H9 (cell line): ENCODE data around the gene CSNK1A1. TPM values are rescaled to one million over a fixed set of nuclear protein-coding genes. Genes with fewer than 3 reads are reported as not detected.
A peak's percentile ranks its signal among the peaks of the same experiment; 100 is the strongest.

ENCODE experiments used
- DNase-seq: peaks from one replicate; pipeline ENCODE4 v3.0.0-alpha.2; 2017
- H2AFZ ChIP-seq: one replicate; pipeline ENCODE4 v1.6.1; 2013; ENCODE audit warnings: mild to moderate bottlenecking, low read length, control low read depth, moderate library complexity
- H2AK5ac ChIP-seq: 2 replicates; pipeline ENCODE4 v1.6.1; 2013; ENCODE audit warnings: low read length, control low read depth, mixed read lengths; ENCODE audit not compliant: insufficient read length
- H2BK120ac ChIP-seq: one replicate; pipeline ENCODE4 v1.6.1; 2013; ENCODE audit warnings: low read depth, mild to moderate bottlenecking, low read length, control low read depth, inconsistent platforms; ENCODE audit not compliant: poor library complexity, severe bottlenecking
- H2BK12ac ChIP-seq: 2 replicates; pipeline ENCODE4 v1.6.1; 2013; ENCODE audit warnings: low read length, control low read depth, mixed read lengths, low read depth; ENCODE audit not compliant: insufficient read length
- H2BK15ac ChIP-seq: 2 replicates; pipeline ENCODE4 v1.6.1; 2013; ENCODE audit warnings: low read depth, low read length, control low read depth
- H2BK20ac ChIP-seq: one replicate; pipeline ENCODE4 v1.6.1; 2013; ENCODE audit warnings: low read depth, mild to moderate bottlenecking, low read length, control low read depth, inconsistent platforms; ENCODE audit not compliant: poor library complexity, severe bottlenecking
- H2BK5ac ChIP-seq: 2 replicates; pipeline ENCODE4 v1.6.1; 2013; ENCODE audit warnings: low read length, control low read depth, mixed read lengths; ENCODE audit not compliant: insufficient read length
- H3K14ac ChIP-seq: 2 replicates; pipeline ENCODE4 v1.6.1; 2013; ENCODE audit warnings: low read length, control low read depth; ENCODE audit not compliant: insufficient read depth
- H3K18ac ChIP-seq: 2 replicates; pipeline ENCODE4 v1.6.1; 2013; ENCODE audit warnings: low read depth, mild to moderate bottlenecking, mixed read lengths, low read length, control low read depth; ENCODE audit not compliant: insufficient read length
- H3K23ac ChIP-seq: 2 replicates; pipeline ENCODE4 v1.6.1; 2013; ENCODE audit warnings: low read length, control low read depth, mixed read lengths, low read depth; ENCODE audit not compliant: insufficient read length
- H3K23me2 ChIP-seq: 2 replicates; pipeline ENCODE4 v1.6.1; 2013; ENCODE audit warnings: low read depth, mild to moderate bottlenecking, mixed read lengths, low read length, control low read depth; ENCODE audit not compliant: insufficient read length, poor library complexity, severe bottlenecking
- H3K27ac ChIP-seq: 2 replicates; pipeline ENCODE4 v1.5.1; 2013; ENCODE audit warnings: low read length, control low read depth, mixed read lengths, low read depth; ENCODE audit not compliant: insufficient read length
- H3K27me3 ChIP-seq: 2 replicates; pipeline ENCODE4 v1.6.1; 2013; ENCODE audit warnings: low read length, control low read depth, inconsistent platforms; ENCODE audit not compliant: insufficient read depth
- H3K4ac ChIP-seq: 2 replicates; pipeline ENCODE4 v1.6.1; 2013; ENCODE audit warnings: low read depth, mild to moderate bottlenecking, control low read depth, inconsistent platforms, low read length, moderate library complexity
- H3K4me1 ChIP-seq: 2 replicates; pipeline ENCODE4 v1.6.1; 2013; ENCODE audit warnings: low read length, control low read depth, inconsistent platforms; ENCODE audit not compliant: insufficient read depth
- H3K4me2 ChIP-seq: 2 replicates; pipeline ENCODE4 v1.6.1; 2013; ENCODE audit warnings: low read length, control low read depth, mixed read lengths; ENCODE audit not compliant: insufficient read length, insufficient read depth
- H3K56ac ChIP-seq: 2 replicates; pipeline ENCODE4 v1.6.1; 2013; ENCODE audit warnings: low read depth, mild to moderate bottlenecking, mixed read lengths, low read length, control low read depth; ENCODE audit not compliant: insufficient read length
- H3K79me1 ChIP-seq: 2 replicates; pipeline ENCODE4 v1.6.1; 2013; ENCODE audit warnings: low read depth, mild to moderate bottlenecking, moderate library complexity, low read length, control low read depth, inconsistent platforms; ENCODE audit not compliant: insufficient read depth, poor library complexity, severe bottlenecking
- H3K79me2 ChIP-seq: 2 replicates; pipeline ENCODE4 v1.6.1; 2013; ENCODE audit warnings: low read length, control low read depth, inconsistent platforms; ENCODE audit not compliant: insufficient read depth
- H3K9ac ChIP-seq: 2 replicates; pipeline ENCODE4 v1.6.1; 2013; ENCODE audit warnings: low read length, control low read depth, mixed read lengths; ENCODE audit not compliant: insufficient read length; ENCODE audit errors: extremely low read depth
- H3K9me3 ChIP-seq: one replicate; pipeline ENCODE4 v1.6.1; 2013; ENCODE audit warnings: low read depth, low read length, inconsistent platforms; ENCODE audit not compliant: control insufficient read depth
- H3T11ph ChIP-seq: one replicate; pipeline ENCODE4 v1.6.1; 2013; ENCODE audit warnings: mild to moderate bottlenecking, low read length, control low read depth, inconsistent platforms
- H4K20me1 ChIP-seq: one replicate; pipeline ENCODE4 v1.6.1; 2013; ENCODE audit not compliant: control insufficient read depth, insufficient read length, insufficient read depth
- H4K5ac ChIP-seq: 2 replicates; pipeline ENCODE4 v1.6.1; 2013; ENCODE audit warnings: low read depth, mild to moderate bottlenecking, mixed read lengths, low read length, control low read depth; ENCODE audit not compliant: insufficient read length
- H4K8ac ChIP-seq: replicated peaks from 2 replicates; pipeline ENCODE4 v1.6.1; 2013; ENCODE audit warnings: low read length, control low read depth, mixed read lengths, low read depth; ENCODE audit not compliant: insufficient read length
- H4K91ac ChIP-seq: 2 replicates; pipeline ENCODE4 v1.6.1; 2013; ENCODE audit warnings: low read depth, mild to moderate bottlenecking, moderate library complexity, mixed read lengths, low read length, control low read depth; ENCODE audit not compliant: insufficient read length
- H3K27ac Mint-ChIP-seq, 3 experiments: 2 replicates in 2 of 3; 3 replicates in 1 of 3; pipeline ENCODE4 v1.8.0; 2020 to 2021; ENCODE audit warnings: mixed read lengths in 3 of 3, mild to moderate bottlenecking in 1 of 3, moderate library complexity in 1 of 3
- H3K27me3 Mint-ChIP-seq: 2 replicates; pipeline ENCODE4 v1.8.0; 2021; ENCODE audit warnings: low read depth, mild to moderate bottlenecking, moderate library complexity, mixed read lengths
- H3K36me3 Mint-ChIP-seq, 3 experiments: 2 replicates in 2 of 3; 3 replicates in 1 of 3; pipeline ENCODE4 v1.8.0; 2020 to 2021; ENCODE audit warnings: low read depth in 3 of 3, mixed read lengths in 3 of 3; ENCODE audit not compliant: insufficient read depth in 1 of 3
- H3K4me1 Mint-ChIP-seq, 2 experiments: 2 replicates each; pipeline ENCODE4 v1.8.0; 2020; ENCODE audit warnings: mixed read lengths in 2 of 2
- H3K4me3 Mint-ChIP-seq, 2 experiments: 2 replicates in 1 of 2; 3 replicates in 1 of 2; pipeline ENCODE4 v1.8.0; 2020 to 2021; ENCODE audit warnings: mild to moderate bottlenecking in 2 of 2, mixed read lengths in 2 of 2, moderate library complexity in 1 of 2
- H3K9me3 Mint-ChIP-seq, 2 experiments: 2 replicates in 1 of 2; 3 replicates in 1 of 2; pipeline ENCODE4 v1.8.0; 2020; ENCODE audit warnings: mild to moderate bottlenecking in 2 of 2, mixed read lengths in 2 of 2, moderate library complexity in 1 of 2
- WGBS: extraction: QIAGEN DNeasy Blood & Tissue Kit; methylation state at CpG from one replicate; pipeline ENCODE4 v1.1.7; 2013; ENCODE audit warnings: missing lambda C conversion rate, low lambda C conversion rate, mixed read lengths; ENCODE audit not compliant: insufficient read length; ENCODE audit errors: extremely low coverage; 5-methylcytosine and 5-hydroxymethylcytosine counted together
- total RNA-seq: library from RNA; stranded (reverse); gene quantifications from 2 replicates; pipeline ENCODE4 v1.2.1, GENCODE V29; 2021
- TF ChIP-seq, protein P1 (sequence below): fragments of 200-600 bp; sonication (generic); conservative IDR thresholded peaks from 3 replicates; pipeline ENCODE4 v1.8.0; 2021; ENCODE audit warnings: antibody characterized with exemption, mild to moderate bottlenecking

Gene CSNK1A1
- total RNA-seq, 1 experiment from 2014 or later = 310 TPM

DNA sequence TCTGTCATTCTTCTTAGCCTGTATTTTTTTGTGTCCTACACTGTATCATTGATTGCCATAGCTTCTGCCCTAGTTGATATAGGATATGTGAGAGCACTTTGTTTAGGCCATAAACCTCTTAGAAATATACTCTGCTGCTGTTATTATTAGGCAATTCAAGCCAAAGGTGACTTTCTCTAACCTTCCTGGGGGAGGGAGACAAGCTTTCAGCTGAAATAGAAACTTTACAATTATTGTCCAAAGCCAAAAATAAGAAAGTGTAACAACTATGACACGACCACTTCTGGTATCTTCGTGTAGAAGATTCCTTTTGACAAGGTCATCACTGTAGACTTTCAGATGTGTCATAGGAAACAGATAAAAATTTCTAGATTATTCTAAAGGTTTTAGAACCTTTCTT, 12.2 kb upstream of the CSNK1A1 start:
- peak overlapping the region in 2 of 3 experiments; percentile 62 to 86; a peak in 5 of 7 replicates for H3K27ac Mint-ChIP-seq

More for the DNA sequence above, 12.2 kb upstream of the CSNK1A1 start:
- no peak overlapping the region for H3T11ph ChIP-seq
- H2BK120ac ChIP-seq = no peak overlapping the region
- no peak overlapping the region for H2BK12ac ChIP-seq
- H3K27me3 ChIP-seq = no peaks in the 10 kb centered on the region
- no peaks in the 10 kb centered on the region for H4K20me1 ChIP-seq
- no peak overlapping the region for H4K91ac ChIP-seq
- Mint-ChIP-seq H3K36me3 (no peaks in the 10 kb centered on the region), H3K4me3 (no peak overlapping the region), H3K27me3 (no peaks in the 10 kb centered on the region), H3K9me3 (no peaks in the 10 kb centered on the region), H3K4me1 (peaks cover 23 to 31% of the 10 kb centered on the region in 2 experiments)
- H2AFZ ChIP-seq = no peak overlapping the region
- H2BK20ac ChIP-seq = no peak overlapping the region
- no peak overlapping the region for H3K23ac ChIP-seq
- H2BK15ac ChIP-seq = no peak overlapping the region
- H3K9ac ChIP-seq = no peak overlapping the region
- H3K4me1 ChIP-seq = peaks cover 6% of the 10 kb centered on the region
- no peaks in the 10 kb centered on the region for H3K9me3 ChIP-seq
- TF ChIP-seq, protein P1, sequence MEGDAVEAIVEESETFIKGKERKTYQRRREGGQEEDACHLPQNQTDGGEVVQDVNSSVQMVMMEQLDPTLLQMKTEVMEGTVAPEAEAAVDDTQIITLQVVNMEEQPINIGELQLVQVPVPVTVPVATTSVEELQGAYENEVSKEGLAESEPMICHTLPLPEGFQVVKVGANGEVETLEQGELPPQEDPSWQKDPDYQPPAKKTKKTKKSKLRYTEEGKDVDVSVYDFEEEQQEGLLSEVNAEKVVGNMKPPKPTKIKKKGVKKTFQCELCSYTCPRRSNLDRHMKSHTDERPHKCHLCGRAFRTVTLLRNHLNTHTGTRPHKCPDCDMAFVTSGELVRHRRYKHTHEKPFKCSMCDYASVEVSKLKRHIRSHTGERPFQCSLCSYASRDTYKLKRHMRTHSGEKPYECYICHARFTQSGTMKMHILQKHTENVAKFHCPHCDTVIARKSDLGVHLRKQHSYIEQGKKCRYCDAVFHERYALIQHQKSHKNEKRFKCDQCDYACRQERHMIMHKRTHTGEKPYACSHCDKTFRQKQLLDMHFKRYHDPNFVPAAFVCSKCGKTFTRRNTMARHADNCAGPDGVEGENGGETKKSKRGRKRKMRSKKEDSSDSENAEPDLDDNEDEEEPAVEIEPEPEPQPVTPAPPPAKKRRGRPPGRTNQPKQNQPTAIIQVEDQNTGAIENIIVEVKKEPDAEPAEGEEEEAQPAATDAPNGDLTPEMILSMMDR = no peak
- H3K79me1 ChIP-seq = no peaks in the 10 kb centered on the region
- DNase-seq = no peak
- H3K4ac ChIP-seq = no peak overlapping the region
- peak overlapping the region; percentile 6 for H2BK5ac ChIP-seq
- no peaks in the 10 kb centered on the region for H3K23me2 ChIP-seq
- no peak overlapping the region for H3K4me2 ChIP-seq
- no CpG with 5 or more reads among the region's 2 CpGs for WGBS
- no peaks in the 10 kb centered on the region for H3K79me2 ChIP-seq
- no peak overlapping the region for H3K14ac ChIP-seq
- H2AK5ac ChIP-seq = no peak overlapping the region
- peak overlapping the region; percentile 82 for H3K27ac ChIP-seq
- H4K5ac ChIP-seq = no peak overlapping the region
- H3K18ac ChIP-seq = no peak overlapping the region
- H4K8ac ChIP-seq = no peak overlapping the region
- H3K56ac ChIP-seq = no peak overlapping the region
